Measurements from ENCODE around the gene FGF5. TPM values are rescaled to one million over a fixed set of nuclear protein-coding genes. Genes with fewer than 3 reads are reported as not detected.

Gene FGF5
- total RNA-seq, 1 experiment from 2014 or later: not detected

GRCh38 chr4:80237992-80238391 lies 28.5 kb upstream of the FGF5 start:
- no CpG with 5 or more reads among the region's 6 CpGs for WGBS (ENCODE audit: extremely low coverage, insufficient read length, low lambda C conversion rate)
- no peaks in the 10 kb centered on the region for H3K9me3 Mint-ChIP-seq
- H3K4me2 ChIP-seq (ENCODE audit: insufficient read depth, insufficient read length, low read length): no peak overlapping the region

More at GRCh38 chr4:80237992-80238391, 28.5 kb upstream of the FGF5 start:
- Mint-ChIP-seq H3K27ac (no peak overlapping the region), H3K4me3 (no peak overlapping the region), H3K36me3 (ENCODE audit: insufficient read depth in 1 of 3, low read depth in 3 of 3) (no peaks in the 10 kb centered on the region), H3K4me1 (no peaks in the 10 kb centered on the region), H3K27me3 (ENCODE audit: low read depth) (peaks cover 12% of the 10 kb centered on the region)
- Histone ChIP-seq H3K23me2 (ENCODE audit: insufficient read length, low read depth, low read length, poor library complexity, severe bottlenecking) (no peaks in the 10 kb centered on the region), H3K18ac (ENCODE audit: insufficient read length, low read depth, low read length) (no peak overlapping the region), H4K91ac (ENCODE audit: insufficient read length, low read depth, low read length) (no peak overlapping the region), H2BK12ac (ENCODE audit: insufficient read length, low read depth, low read length) (no peak overlapping the region), H4K8ac (replicated peaks; ENCODE audit: insufficient read length, low read depth, low read length) (no peak overlapping the region), H3K9ac (ENCODE audit: extremely low read depth, insufficient read length, low read length) (no peak overlapping the region), H3K79me2 (ENCODE audit: insufficient read depth, low read length) (no peaks in the 10 kb centered on the region), H2AK5ac (ENCODE audit: insufficient read length, low read length) (no peak overlapping the region), H3K56ac (ENCODE audit: insufficient read length, low read depth, low read length) (no peak overlapping the region), H3K4ac (ENCODE audit: low read depth, low read length) (no peak overlapping the region), H3K27ac (ENCODE audit: insufficient read length, low read depth, low read length) (no peak overlapping the region), H3K9me3 (ENCODE audit: control insufficient read depth, low read depth, low read length) (no peaks in the 10 kb centered on the region), H3T11ph (ENCODE audit: low read length) (no peak overlapping the region), H2BK5ac (ENCODE audit: insufficient read length, low read length) (no peak overlapping the region), H3K79me1 (ENCODE audit: insufficient read depth, low read depth, low read length, poor library complexity, severe bottlenecking) (no peaks in the 10 kb centered on the region), H2BK15ac (ENCODE audit: low read depth, low read length) (no peak overlapping the region), H3K23ac (ENCODE audit: insufficient read length, low read depth, low read length) (no peak overlapping the region), H4K20me1 (ENCODE audit: control insufficient read depth, insufficient read depth, insufficient read length) (no peaks in the 10 kb centered on the region), H3K14ac (ENCODE audit: insufficient read depth, low read length) (no peak overlapping the region), H3K27me3 (ENCODE audit: insufficient read depth, low read length) (no peaks in the 10 kb centered on the region), H2AFZ (ENCODE audit: low read length) (no peak overlapping the region), H4K5ac (ENCODE audit: insufficient read length, low read depth, low read length) (no peak overlapping the region), H2BK20ac (ENCODE audit: low read depth, low read length, poor library complexity, severe bottlenecking) (no peak overlapping the region), H2BK120ac (ENCODE audit: low read depth, low read length, poor library complexity, severe bottlenecking) (no peak overlapping the region), H3K4me1 (ENCODE audit: insufficient read depth, low read length) (no peaks in the 10 kb centered on the region)
- no peak for DNase-seq
- TF ChIP-seq CTCF (conservative IDR thresholded peaks at IDR 0.05): no peak
